ENCODE data around the gene LMTK3.
A peak's percentile ranks its signal among the peaks of the same experiment; 100 is the strongest.

The LMTK3 gene

DNA sequence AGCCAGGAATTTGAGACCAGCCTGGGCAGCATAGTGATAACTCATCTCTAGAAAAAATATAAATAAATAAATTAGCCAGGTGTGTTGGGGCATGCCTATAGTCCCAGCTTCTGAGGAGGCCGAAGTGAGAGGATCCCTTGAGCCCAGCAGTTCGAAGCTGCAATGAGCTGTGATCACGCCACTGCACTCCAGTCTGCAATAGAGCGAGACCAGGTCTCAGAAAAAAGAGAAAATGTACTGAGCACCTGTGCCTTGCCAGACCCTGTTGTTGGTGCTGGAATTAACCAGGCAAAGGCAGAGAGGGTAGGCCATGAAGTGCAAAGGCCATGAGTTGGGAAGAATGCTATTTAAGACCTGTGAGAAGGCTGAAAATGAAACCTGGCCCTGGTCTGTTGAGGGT is 39.8 kb downstream of the LMTK3 start:
- no peak for DNase-seq (ENCODE audit: low spot score)

DNA sequence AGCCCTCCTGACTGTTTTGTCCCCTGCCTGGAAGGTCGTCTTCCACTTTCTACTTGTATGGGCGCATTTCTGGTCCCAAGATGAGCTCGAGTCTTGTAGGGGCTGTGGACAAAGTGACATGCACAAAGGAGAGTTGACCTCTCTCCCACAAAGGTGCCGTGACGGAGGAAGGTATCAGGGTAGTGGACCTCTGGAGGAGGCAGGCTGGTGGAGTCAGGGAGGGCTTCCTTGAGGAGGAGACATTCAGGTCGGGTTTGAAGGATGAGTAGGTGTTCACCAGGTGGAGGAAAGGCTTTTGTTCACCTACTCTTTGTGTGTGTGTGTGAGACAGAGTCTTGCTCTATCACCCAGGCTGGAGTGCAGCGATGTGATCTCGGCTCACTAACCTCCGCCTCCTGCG is 40.8 kb downstream of the LMTK3 start:
- no peak for DNase-seq (ENCODE audit: low spot score)

DNA sequence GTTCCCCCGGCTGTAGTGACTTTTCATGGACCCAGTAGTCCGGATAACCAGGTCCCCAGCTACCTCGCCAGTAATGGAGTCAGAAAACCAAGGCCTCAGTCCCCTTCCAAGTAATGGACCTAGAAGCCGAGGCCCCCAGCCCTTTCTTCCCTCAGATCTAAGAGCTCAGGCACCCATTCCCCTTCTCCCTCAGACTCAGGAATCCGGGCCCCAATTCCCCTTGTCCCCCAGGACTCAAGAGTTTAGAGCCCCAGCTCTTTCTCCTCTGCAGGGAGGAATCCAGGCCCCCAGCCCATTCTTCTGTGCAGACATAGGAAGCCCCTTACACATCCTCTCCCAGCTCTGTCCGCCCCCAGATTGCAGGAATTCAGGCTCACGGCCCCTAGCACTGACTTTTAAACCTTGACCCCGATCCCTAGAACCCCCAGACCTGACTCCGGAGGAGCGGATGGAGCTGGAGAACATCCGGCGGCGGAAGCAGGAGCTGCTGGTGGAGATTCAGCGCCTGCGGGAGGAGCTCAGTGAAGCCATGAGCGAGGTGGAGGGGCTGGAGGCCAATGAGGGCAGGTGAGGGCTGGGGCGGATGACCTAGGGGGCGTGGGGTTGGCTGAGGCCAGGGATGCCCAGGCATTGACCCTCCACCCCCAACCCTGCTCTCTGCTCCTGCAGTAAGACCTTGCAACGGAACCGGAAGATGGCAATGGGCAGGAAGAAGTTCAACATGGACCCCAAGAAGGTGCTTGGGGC is 41.5 kb downstream of the LMTK3 start:
- no peak for DNase-seq (ENCODE audit: low spot score)

- DNase-seq (ENCODE audit: low spot score): peak; percentile 93
Observed at GRCh38 chr19:48469289-48469881, 42.2 kb downstream of the LMTK3 start, which contains the start of gene CYTH2. Gene CYTH2 (plus strand): TSS chr19:48469369. CDS start chr19:48469508, 139 bp downstream.

GRCh38 chr19:48468772-48469288 is 42.8 kb downstream of the LMTK3 start:
- peak; percentile 97 for DNase-seq (ENCODE audit: low spot score)

DNA sequence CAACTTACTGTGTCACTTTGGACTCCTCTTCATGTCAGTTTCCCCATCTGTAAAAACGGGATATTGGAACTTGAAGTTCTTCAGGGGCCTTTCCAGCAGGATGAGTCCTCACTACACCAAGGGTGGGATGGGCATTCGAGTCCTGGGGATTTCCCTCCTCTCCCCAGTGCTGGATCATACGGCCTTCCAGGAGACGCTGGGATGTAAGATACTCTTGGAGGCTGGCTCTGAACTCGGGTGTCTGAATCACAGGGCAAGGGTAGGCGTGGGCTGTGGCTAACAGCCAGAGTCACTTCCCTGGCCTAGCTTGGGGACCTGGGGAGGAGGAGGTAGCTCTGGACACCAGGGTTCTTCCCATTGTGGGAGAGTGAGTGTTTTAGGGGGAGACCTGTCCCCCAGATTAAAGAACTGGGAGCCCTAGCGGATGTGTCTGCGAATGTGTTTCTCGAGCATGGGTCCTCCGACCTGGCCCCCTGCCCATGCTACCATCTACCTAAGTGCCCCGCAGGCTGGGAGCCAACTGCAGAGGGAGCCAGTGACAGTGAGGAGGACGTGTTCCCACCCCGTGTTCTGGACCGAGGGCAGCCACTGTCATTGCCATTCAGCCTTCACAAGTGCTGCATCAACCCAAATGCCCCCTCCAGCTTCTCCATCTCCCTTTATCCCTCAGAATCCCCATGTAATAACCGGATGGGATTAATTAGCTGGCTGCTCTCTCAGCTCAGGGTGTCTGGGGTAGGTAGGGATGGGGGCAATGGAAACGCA is 44.9 kb downstream of the LMTK3 start:
- DNase-seq (ENCODE audit: low spot score): peak; percentile 64

DNA sequence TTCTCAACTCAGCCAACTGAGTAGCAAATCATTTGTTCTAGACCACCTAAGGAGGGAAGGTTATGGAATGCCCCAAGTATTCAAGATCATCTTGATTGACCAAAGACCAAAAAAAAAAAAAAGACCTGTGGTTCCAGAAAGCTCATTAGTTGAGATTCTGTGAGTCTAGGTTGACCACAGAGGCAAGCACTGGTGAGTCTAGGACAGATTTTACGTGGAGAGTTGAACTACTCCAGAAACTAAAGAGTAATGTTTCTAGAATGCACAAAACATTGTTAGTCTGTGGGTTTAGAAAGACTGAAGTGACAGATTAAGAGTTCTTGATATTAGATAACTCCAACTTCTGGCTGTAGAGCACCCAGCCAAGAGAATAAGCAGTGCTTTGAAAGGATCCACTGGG is 46.4 kb downstream of the LMTK3 start:
- no peak for DNase-seq (ENCODE audit: low spot score)

- no peak for DNase-seq (ENCODE audit: low spot score)
Observed at GRCh38 chr19:48461982-48462655, 49.5 kb downstream of the LMTK3 start.

- no peak for DNase-seq (ENCODE audit: low spot score)
Observed at GRCh38 chr19:48461651-48461981, 50.0 kb downstream of the LMTK3 start.

GRCh38 chr19:48458016-48458415 is 53.6 kb downstream of the LMTK3 start:
- no peak for DNase-seq (ENCODE audit: low spot score)

- DNase-seq (ENCODE audit: low spot score): no peak
Observed at GRCh38 chr19:48456864-48457263, 54.8 kb downstream of the LMTK3 start.

- no peak for DNase-seq (ENCODE audit: low spot score)
Observed at GRCh38 chr19:48455908-48456562, 55.6 kb downstream of the LMTK3 start.

- no peak for DNase-seq (ENCODE audit: low spot score)
Observed at GRCh38 chr19:48455171-48455907, 56.3 kb downstream of the LMTK3 start, which contains the start of gene KCNJ14. Gene KCNJ14 (plus strand): TSS chr19:48455574. CDS start chr19:48461725, 6,151 bp downstream.

DNA sequence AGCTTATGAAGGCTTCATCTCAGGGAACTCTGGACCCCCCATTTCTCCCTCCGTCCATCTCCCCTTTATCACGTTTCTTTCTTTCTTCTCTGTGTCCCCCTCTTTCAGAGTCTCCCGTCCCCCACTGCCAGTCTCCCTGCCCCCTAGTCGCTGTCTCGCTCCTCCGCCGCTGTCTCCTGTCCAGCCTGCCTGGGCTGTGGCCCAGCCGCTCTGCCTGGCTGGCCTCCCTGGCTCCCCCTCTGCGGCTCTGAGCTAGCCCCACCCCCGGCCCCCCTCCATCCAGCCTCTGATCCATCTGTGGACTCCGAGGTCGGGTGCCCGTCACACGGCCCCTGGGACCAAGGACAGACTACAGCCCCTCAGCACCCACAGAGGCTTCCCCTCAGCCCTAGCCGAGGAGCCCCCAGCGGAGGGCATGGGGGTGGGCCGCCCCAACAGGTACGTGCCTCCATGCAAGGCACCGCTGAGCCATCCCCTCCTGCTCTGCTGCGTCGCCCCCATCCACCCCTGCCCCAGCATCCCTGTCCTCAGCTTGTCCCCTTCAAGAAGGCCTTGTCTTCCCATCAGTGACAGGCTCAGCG is 57.4 kb downstream of the LMTK3 start:
- DNase-seq (ENCODE audit: low spot score): no peak

GRCh38 chr19:48452289-48453190 is 59.1 kb downstream of the LMTK3 start:
- no peak for DNase-seq (ENCODE audit: low spot score)

GRCh38 chr19:48451624-48452023 is 60.0 kb downstream of the LMTK3 start:
- DNase-seq (ENCODE audit: low spot score): no peak

- no peak for DNase-seq (ENCODE audit: low spot score)
Observed at GRCh38 chr19:48450863-48451262, 60.8 kb downstream of the LMTK3 start.

GRCh38 chr19:48450441-48450840 is 61.2 kb downstream of the LMTK3 start:
- DNase-seq (ENCODE audit: low spot score): no peak

GRCh38 chr19:48448563-48448962 is 63.1 kb downstream of the LMTK3 start:
- no peak for DNase-seq (ENCODE audit: low spot score)

DNA sequence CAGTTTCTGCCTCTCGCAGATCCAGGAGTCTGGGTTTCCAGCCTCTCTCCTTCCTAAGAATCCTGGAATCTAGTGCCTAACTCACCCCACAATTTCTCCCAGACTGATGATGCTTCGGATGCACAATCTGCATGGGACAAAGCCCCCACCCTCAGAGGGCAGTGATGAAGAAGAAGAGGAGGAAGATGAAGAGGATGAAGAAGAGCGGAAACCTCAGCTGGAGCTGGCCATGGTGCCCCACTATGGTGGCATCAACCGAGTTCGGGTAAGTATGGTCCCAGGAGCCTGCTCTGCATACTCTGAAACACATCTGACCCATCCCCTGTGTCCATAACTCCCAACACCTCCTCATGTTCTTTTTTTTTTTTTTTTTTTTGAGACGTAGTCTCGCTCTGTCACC is 65.1 kb downstream of the LMTK3 start:
- DNase-seq (ENCODE audit: low spot score): no peak

Data from GM03348 (cell line).